ENCODE data around the gene TGFBR3.

The TGFBR3 gene

GRCh38 chr1:91847851-91848250 is 38.1 kb downstream of the TGFBR3 start:
- Histone ChIP-seq H3K36me3 (ENCODE audit: low read length) (no peaks in the 10 kb centered on the region), H3K4me2 (ENCODE audit: low read depth, low read length, poor library complexity, severe bottlenecking) (no peak overlapping the region), H3K79me2 (ENCODE audit: insufficient read depth, low read length) (no peaks in the 10 kb centered on the region), H3K4me3 (ENCODE audit: insufficient read depth, low read length, poor library complexity, severe bottlenecking) (no peak overlapping the region), H3K27me3 (ENCODE audit: low read length) (no peaks in the 10 kb centered on the region), H3K27ac (ENCODE audit: low read depth, low read length) (no peak overlapping the region), H4K20me1 (ENCODE audit: low read depth, low read length) (no peaks in the 10 kb centered on the region), H2AFZ (ENCODE audit: low read depth, low read length, severe bottlenecking) (no peak overlapping the region), H3K9me2 (replicated peaks; ENCODE audit: insufficient read depth, low read length) (no peaks in the 10 kb centered on the region), H3K9ac (ENCODE audit: low read length) (no peak overlapping the region), H3F3A (ENCODE audit: insufficient read depth) (no peaks in the 10 kb centered on the region), H3K9me3 (ENCODE audit: insufficient read depth, low read length) (no peaks in the 10 kb centered on the region)
- TF ChIP-seq EZH2phosphoT487 (conservative IDR thresholded peaks at IDR 0.05; ENCODE audit: low read length), result no peak
- no peak for TF ChIP-seq CTCF (IDR thresholded peaks at IDR 0.05; ENCODE audit: insufficient read depth, low read length, poor library complexity, severe bottlenecking)

GRCh38 chr1:91846639-91847013 is 39.3 kb downstream of the TGFBR3 start:
- Histone ChIP-seq H3K9ac (ENCODE audit: low read length) (no peak overlapping the region), H3K27ac (ENCODE audit: low read depth, low read length) (no peak overlapping the region), H2AFZ (ENCODE audit: low read depth, low read length, severe bottlenecking) (no peak overlapping the region), H3K36me3 (ENCODE audit: low read length) (no peaks in the 10 kb centered on the region), H3K4me3 (ENCODE audit: insufficient read depth, low read length, poor library complexity, severe bottlenecking) (no peak overlapping the region), H3K27me3 (ENCODE audit: low read length) (no peaks in the 10 kb centered on the region), H3K79me2 (ENCODE audit: insufficient read depth, low read length) (no peaks in the 10 kb centered on the region), H4K20me1 (ENCODE audit: low read depth, low read length) (no peaks in the 10 kb centered on the region), H3F3A (ENCODE audit: insufficient read depth) (no peaks in the 10 kb centered on the region), H3K4me2 (ENCODE audit: low read depth, low read length, poor library complexity, severe bottlenecking) (no peak overlapping the region), H3K9me2 (replicated peaks; ENCODE audit: insufficient read depth, low read length) (no peaks in the 10 kb centered on the region), H3K9me3 (ENCODE audit: insufficient read depth, low read length) (no peaks in the 10 kb centered on the region)
- TF ChIP-seq EZH2phosphoT487 (conservative IDR thresholded peaks at IDR 0.05; ENCODE audit: low read length) (no peak), CTCF (IDR thresholded peaks at IDR 0.05; ENCODE audit: insufficient read depth, low read length, poor library complexity, severe bottlenecking) (no peak)

GRCh38 chr1:91846007-91846638 is 39.8 kb downstream of the TGFBR3 start:
- no peaks in the 10 kb centered on the region for H3K79me2 ChIP-seq (ENCODE audit: insufficient read depth, low read length)
- no peaks in the 10 kb centered on the region for H4K20me1 ChIP-seq (ENCODE audit: low read depth, low read length)
- no peaks in the 10 kb centered on the region for H3K9me3 ChIP-seq (ENCODE audit: insufficient read depth, low read length)
- no peaks in the 10 kb centered on the region for H3K36me3 ChIP-seq (ENCODE audit: low read length)
- H3K9me2 ChIP-seq (replicated peaks; ENCODE audit: insufficient read depth, low read length), result no peaks in the 10 kb centered on the region
- TF ChIP-seq EZH2phosphoT487 (conservative IDR thresholded peaks at IDR 0.05; ENCODE audit: low read length), result no peak
- no peak overlapping the region for H3K4me3 ChIP-seq (ENCODE audit: insufficient read depth, low read length, poor library complexity, severe bottlenecking)
- no peak overlapping the region for H2AFZ ChIP-seq (ENCODE audit: low read depth, low read length, severe bottlenecking)
- no peaks in the 10 kb centered on the region for H3F3A ChIP-seq (ENCODE audit: insufficient read depth)
- no peak overlapping the region for H3K4me2 ChIP-seq (ENCODE audit: low read depth, low read length, poor library complexity, severe bottlenecking)
- H3K27ac ChIP-seq (ENCODE audit: low read depth, low read length), result no peak overlapping the region
- no peaks in the 10 kb centered on the region for H3K27me3 ChIP-seq (ENCODE audit: low read length)
- H3K9ac ChIP-seq (ENCODE audit: low read length), result no peak overlapping the region

- Histone ChIP-seq H3K9me3 (ENCODE audit: insufficient read depth, low read length) (no peaks in the 10 kb centered on the region), H3K36me3 (ENCODE audit: low read length) (no peaks in the 10 kb centered on the region), H3K27me3 (ENCODE audit: low read length) (no peaks in the 10 kb centered on the region), H3K79me2 (ENCODE audit: insufficient read depth, low read length) (no peaks in the 10 kb centered on the region), H3K9ac (ENCODE audit: low read length) (no peak overlapping the region), H3K4me3 (ENCODE audit: insufficient read depth, low read length, poor library complexity, severe bottlenecking) (no peak overlapping the region), H2AFZ (ENCODE audit: low read depth, low read length, severe bottlenecking) (no peak overlapping the region), H3F3A (ENCODE audit: insufficient read depth) (no peaks in the 10 kb centered on the region), H3K4me2 (ENCODE audit: low read depth, low read length, poor library complexity, severe bottlenecking) (no peak overlapping the region), H4K20me1 (ENCODE audit: low read depth, low read length) (no peaks in the 10 kb centered on the region), H3K27ac (ENCODE audit: low read depth, low read length) (no peak overlapping the region), H3K9me2 (replicated peaks; ENCODE audit: insufficient read depth, low read length) (no peaks in the 10 kb centered on the region)
- TF ChIP-seq CTCF (IDR thresholded peaks at IDR 0.05; ENCODE audit: insufficient read depth, low read length, poor library complexity, severe bottlenecking) (no peak), EZH2phosphoT487 (conservative IDR thresholded peaks at IDR 0.05; ENCODE audit: low read length) (no peak)
Measured at GRCh38 chr1:91844862-91845528, 41.0 kb downstream of the TGFBR3 start.
